OCI-LY7 (cell line): ENCODE data around the gene ZDHHC11B. TPM values are rescaled to one million over a fixed set of nuclear protein-coding genes. Genes with fewer than 3 reads are reported as not detected.
"Not testable (repeated sequence)": the region's sequence is repeated elsewhere in the genome, so short reads cannot be mapped to it uniquely, and the experiment has no call there.

Experiments used
- BruUV-seq: library from RNA; stranded (reverse); fragments of 400-500 nt; replicated peaks from 2 replicates; lab custom pipeline; 2021; lab: Mats Ljungman, UMichigan
- CTCF ChIA-PET: fragments of 300-600 bp; sonication (Branson Sonifier 250); formaldehyde crosslinking; loops from one replicate; lab custom pipeline; 2022; ENCODE audit warnings: antibody characterized with exemption; ENCODE audit not compliant: unreplicated experiment; lab: Charles Lee
- POLR2A ChIA-PET: fragments of 300-600 bp; sonication (Branson Sonifier 250); formaldehyde crosslinking; loops from one replicate; lab custom pipeline; 2022; ENCODE audit warnings: antibody characterized with exemption; lab: Charles Lee
- DNase-seq: peaks from one replicate; pipeline ENCODE4 v3.0.0-alpha.2; 2015; ENCODE audit warnings: low spot score
- H2AFZ ChIP-seq: fragments of 200-600 bp; sonication (generic), shearing (Covaris generic); 2 replicates; pipeline ENCODE4 v1.6.1; 2014; ENCODE audit warnings: mild to moderate bottlenecking, antibody characterized with exemption, low read length, moderate library complexity
- H3K27ac ChIP-seq: fragments of 200-600 bp; sonication (generic); 2 replicates; pipeline ENCODE4 v1.5.1; 2014; ENCODE audit warnings: mixed run types, low read depth, mild to moderate bottlenecking, moderate library complexity, low read length, inconsistent platforms; ENCODE audit not compliant: poor library complexity, severe bottlenecking
- H3K36me3 ChIP-seq: fragments of 200-600 bp; sonication (generic); 2 replicates; pipeline ENCODE4 v1.6.1; 2014; ENCODE audit warnings: mild to moderate bottlenecking, antibody characterized with exemption, low read length, moderate library complexity, mixed read lengths; ENCODE audit not compliant: insufficient read depth
- H3K4me1 ChIP-seq: fragments of 200-600 bp; sonication (generic); 2 replicates; pipeline ENCODE4 v1.5.1; 2014; ENCODE audit warnings: mild to moderate bottlenecking, low read length; ENCODE audit not compliant: insufficient read depth, poor library complexity, severe bottlenecking
- H3K4me2 ChIP-seq: fragments of 200-600 bp; sonication (generic); 2 replicates; pipeline ENCODE4 v1.6.1; 2014; ENCODE audit warnings: mild to moderate bottlenecking, low read length
- H3K4me3 ChIP-seq: fragments of 200-600 bp; sonication (generic); 2 replicates; pipeline ENCODE4 v1.5.1; 2014; ENCODE audit warnings: mild to moderate bottlenecking, low read depth, low read length; ENCODE audit not compliant: poor library complexity, severe bottlenecking
- H3K79me2 ChIP-seq: fragments of 200-600 bp; sonication (generic); 2 replicates; pipeline ENCODE4 v1.6.1; 2016; ENCODE audit warnings: low read depth, mild to moderate bottlenecking, low read length, moderate library complexity, mixed read lengths; ENCODE audit not compliant: insufficient read depth
- H3K9me2 ChIP-seq: fragments of 200-600 bp; sonication (generic); 2 replicates; pipeline ENCODE4 v1.6.1; 2016; ENCODE audit warnings: mild to moderate bottlenecking, low read length, mixed read lengths; ENCODE audit not compliant: insufficient read depth
- H3K9me3 ChIP-seq: fragments of 200-600 bp; sonication (generic); 2 replicates; pipeline ENCODE4 v1.6.1; 2014; ENCODE audit warnings: mild to moderate bottlenecking, mixed run types, low read length, mixed read lengths
- H4K20me1 ChIP-seq: fragments of 200-600 bp; sonication (generic); 2 replicates; pipeline ENCODE4 v1.6.1; 2014; ENCODE audit warnings: mild to moderate bottlenecking, antibody characterized with exemption, low read length, moderate library complexity, mixed read lengths; ENCODE audit not compliant: insufficient read depth
- EZH2phosphoT487 ChIP-seq: fragments of 200-600 bp; sonication (generic); IDR thresholded peaks from 2 replicates; pipeline ENCODE4 v1.6.1; 2018; ENCODE audit warnings: low read depth, borderline replicate concordance, mild to moderate bottlenecking, mixed run types, antibody characterized with exemption, low read length, moderate library complexity, mixed read lengths
- intact Hi-C: fragments of 100-400 bp; cut with micrococcal nuclease; formaldehyde crosslinking; loops from one replicate; pipeline ENCODE4 v1.10.0; 2022; ENCODE audit not compliant: unreplicated experiment
- total RNA-seq, 2 experiments: library from RNA; depleted of rRNA in 1 of 2; stranded (reverse); fragments of >200 nt in 1 of 2; shearing (Covaris generic) in 1 of 2; gene quantifications; 2 replicates each; pipeline ENCODE4 v1.2.3, GENCODE V29; 2014 to 2022
- TF ChIP-seq, protein P1 (sequence below): fragments of 200-600 bp; sonication (generic); conservative IDR thresholded peaks from 2 replicates; pipeline ENCODE4 v1.5.1; 2014; ENCODE audit warnings: mild to moderate bottlenecking, antibody characterized with exemption, low read length, moderate library complexity, mixed read lengths

ZDHHC11B gene
- total RNA-seq, 2 experiments from 2014 or later = 0.29 TPM; not detected in 1

DNA sequence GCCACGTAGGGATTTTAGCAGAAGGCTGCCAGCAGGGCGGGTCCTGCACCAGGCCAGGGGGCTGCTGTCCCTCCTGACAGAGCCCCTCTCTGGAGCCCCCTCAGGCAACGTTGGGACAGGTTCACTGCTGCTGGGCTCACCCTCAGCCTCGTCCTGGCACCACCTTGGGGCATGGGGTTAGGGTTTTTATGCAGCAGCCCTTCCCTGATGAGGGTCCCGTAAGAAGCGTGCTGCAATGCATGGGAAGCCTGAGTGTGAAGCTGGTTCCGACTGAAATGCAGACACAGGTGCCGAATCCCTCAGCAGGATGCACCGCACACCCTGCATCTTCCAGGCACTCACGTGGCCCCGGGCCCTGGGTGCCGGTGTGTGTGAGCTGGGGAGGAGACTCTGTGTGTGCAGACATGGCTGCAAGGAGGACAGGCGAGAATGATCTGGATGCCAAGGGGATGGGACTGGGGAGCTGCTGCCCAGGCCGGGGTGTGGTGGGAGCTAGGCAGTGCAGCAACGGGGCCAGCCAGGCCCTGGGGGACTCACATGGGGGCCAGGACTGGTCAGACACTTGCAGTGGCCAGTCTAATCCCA is 27.1 kb downstream of the ZDHHC11B start:
- no peak for TF ChIP-seq EZH2phosphoT487
- TF ChIP-seq, protein P1, sequence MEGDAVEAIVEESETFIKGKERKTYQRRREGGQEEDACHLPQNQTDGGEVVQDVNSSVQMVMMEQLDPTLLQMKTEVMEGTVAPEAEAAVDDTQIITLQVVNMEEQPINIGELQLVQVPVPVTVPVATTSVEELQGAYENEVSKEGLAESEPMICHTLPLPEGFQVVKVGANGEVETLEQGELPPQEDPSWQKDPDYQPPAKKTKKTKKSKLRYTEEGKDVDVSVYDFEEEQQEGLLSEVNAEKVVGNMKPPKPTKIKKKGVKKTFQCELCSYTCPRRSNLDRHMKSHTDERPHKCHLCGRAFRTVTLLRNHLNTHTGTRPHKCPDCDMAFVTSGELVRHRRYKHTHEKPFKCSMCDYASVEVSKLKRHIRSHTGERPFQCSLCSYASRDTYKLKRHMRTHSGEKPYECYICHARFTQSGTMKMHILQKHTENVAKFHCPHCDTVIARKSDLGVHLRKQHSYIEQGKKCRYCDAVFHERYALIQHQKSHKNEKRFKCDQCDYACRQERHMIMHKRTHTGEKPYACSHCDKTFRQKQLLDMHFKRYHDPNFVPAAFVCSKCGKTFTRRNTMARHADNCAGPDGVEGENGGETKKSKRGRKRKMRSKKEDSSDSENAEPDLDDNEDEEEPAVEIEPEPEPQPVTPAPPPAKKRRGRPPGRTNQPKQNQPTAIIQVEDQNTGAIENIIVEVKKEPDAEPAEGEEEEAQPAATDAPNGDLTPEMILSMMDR = no peak
- Histone ChIP-seq H3K4me3 (no peak overlapping the region), H3K4me1 (no peaks in the 10 kb centered on the region), H4K20me1 (no peaks in the 10 kb centered on the region), H3K27ac (no peak overlapping the region), H3K9me2 (no peaks in the 10 kb centered on the region), H3K4me2 (no peak overlapping the region), H2AFZ (no peak overlapping the region), H3K79me2 (no peaks in the 10 kb centered on the region), H3K9me3 (no peaks in the 10 kb centered on the region), H3K36me3 (no peaks in the 10 kb centered on the region)
- DNase-seq = no peak
- intact Hi-C loops = loop anchor here (5.0 kb wide), 1 partner anchor 85 kb away; no protein-coding TSS in a partner anchor
- no TSS peak for BruUV-seq
- POLR2A ChIA-PET = no interaction called here
- CTCF ChIA-PET = no interaction called here

DNA sequence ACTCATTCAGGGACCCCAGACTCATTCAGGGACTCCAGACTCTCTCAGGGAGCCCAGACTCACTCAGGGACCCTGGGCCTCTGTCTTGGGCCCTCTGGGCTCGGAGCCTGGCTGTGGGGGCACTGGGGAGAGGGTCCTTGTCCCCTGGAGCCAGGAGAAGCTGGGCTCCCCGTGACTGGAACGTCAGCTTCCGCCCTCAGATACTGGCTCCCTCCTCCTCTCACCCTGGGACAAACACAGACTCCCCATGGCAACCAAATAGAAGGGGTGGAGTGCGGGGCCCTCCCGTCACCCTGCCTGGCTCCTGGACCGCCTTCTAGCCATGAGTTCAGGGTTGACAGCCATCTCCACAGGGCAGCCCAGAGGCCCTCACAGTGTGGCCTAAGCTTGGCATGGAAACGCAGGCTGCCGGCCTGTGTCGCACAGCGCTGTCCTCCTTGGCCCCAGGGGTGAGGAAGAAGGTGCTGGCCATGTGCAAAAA is 27.6 kb downstream of the ZDHHC11B start:
- Histone ChIP-seq H3K9me2 (no peaks in the 10 kb centered on the region), H3K4me3 (no peak overlapping the region), H3K4me1 (no peaks in the 10 kb centered on the region), H3K36me3 (no peaks in the 10 kb centered on the region), H3K79me2 (no peaks in the 10 kb centered on the region), H3K4me2 (no peak overlapping the region), H4K20me1 (no peaks in the 10 kb centered on the region), H2AFZ (no peak overlapping the region), H3K9me3 (no peaks in the 10 kb centered on the region), H3K27ac (no peak overlapping the region)
- CTCF ChIA-PET = no interaction called here
- no TSS peak for BruUV-seq
- DNase-seq = no peak
- POLR2A ChIA-PET = no interaction called here
- intact Hi-C loops = loop anchor here (5.0 kb wide), 1 partner anchor 85 kb away; no protein-coding TSS in a partner anchor
- no peak for TF ChIP-seq EZH2phosphoT487
- TF ChIP-seq, protein P1 = no peak

DNA sequence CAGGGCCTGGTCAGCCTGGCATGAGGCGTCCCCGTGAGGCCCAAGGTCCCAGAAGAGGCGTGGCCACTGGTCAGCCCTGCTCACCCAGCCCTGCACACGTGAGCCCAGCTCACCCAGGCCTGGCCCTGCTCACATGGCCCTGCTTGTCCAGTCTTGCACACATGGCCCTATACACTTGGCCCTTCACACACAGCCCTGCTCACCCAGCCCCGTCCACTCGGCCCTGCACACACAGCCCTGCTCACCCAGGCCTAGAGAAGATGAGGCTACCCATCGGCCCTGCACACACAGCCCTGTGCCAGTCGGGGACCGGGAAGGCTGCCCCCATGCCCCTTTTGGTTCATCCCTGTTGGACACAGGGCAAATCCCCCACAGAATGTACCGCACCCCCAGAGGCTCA is 28.4 kb downstream of the ZDHHC11B start:
- no peak for DNase-seq
- ChIA-PET CTCF (no interaction called here), POLR2A (no interaction called here)
- TF ChIP-seq, protein P1 = no peak
- no peak for TF ChIP-seq EZH2phosphoT487
- Histone ChIP-seq H2AFZ (no peak overlapping the region), H3K9me3 (no peaks in the 10 kb centered on the region), H3K4me1 (no peaks in the 10 kb centered on the region), H3K4me2 (no peak overlapping the region), H3K27ac (no peak overlapping the region), H3K79me2 (no peaks in the 10 kb centered on the region), H3K36me3 (no peaks in the 10 kb centered on the region), H3K9me2 (no peaks in the 10 kb centered on the region), H3K4me3 (no peak overlapping the region), H4K20me1 (no peaks in the 10 kb centered on the region)
- no TSS peak for BruUV-seq
- intact Hi-C loops = loop anchor here (5.0 kb wide), 1 partner anchor 86 kb away; no protein-coding TSS in a partner anchor

DNA sequence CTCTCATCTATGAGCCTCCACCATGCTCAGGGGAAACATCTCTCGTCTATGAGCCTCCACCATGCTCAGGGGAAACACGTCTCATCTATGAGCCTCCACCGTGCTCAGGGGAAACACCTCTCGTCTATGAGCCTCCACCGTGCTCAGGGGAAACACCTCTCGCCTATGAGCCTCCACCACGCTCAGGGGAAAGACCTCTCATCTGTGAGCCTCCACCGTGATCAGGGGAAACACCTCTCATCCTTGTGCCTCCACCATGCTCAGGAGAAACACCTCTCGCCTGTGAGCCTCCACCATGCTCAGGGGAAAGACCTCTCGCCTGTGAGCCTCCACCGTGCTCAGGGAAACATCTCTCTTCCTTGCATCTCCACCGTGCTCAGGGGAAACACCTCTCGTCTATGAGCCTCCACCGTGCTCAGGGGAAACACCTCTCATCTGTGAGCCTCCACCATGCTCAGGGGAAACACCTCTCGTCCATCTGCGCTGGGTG is 30.3 kb downstream of the ZDHHC11B start:
- H3K36me3 ChIP-seq, POLR2A ChIA-PET, H3K27ac ChIP-seq, H3K9me2 ChIP-seq, H3K4me3 ChIP-seq, intact Hi-C loops, H3K79me2 ChIP-seq, H3K4me1 ChIP-seq, H3K4me2 ChIP-seq, H4K20me1 ChIP-seq, DNase-seq, H2AFZ ChIP-seq, H3K9me3 ChIP-seq, CTCF ChIA-PET, BruUV-seq: not testable (repeated sequence)
